ENCODE measurements around the gene NF1. TPM values are rescaled to one million over a fixed set of nuclear protein-coding genes. Genes with fewer than 3 reads are reported as not detected.
"Not testable (repeated sequence)": the region's sequence is repeated elsewhere in the genome, so short reads cannot be mapped to it uniquely, and the experiment has no call there.

NF1 gene
- total RNA-seq, 4 donors from 2014 or later: 23.6 to 47.3 (median 32.0) TPM

DNA sequence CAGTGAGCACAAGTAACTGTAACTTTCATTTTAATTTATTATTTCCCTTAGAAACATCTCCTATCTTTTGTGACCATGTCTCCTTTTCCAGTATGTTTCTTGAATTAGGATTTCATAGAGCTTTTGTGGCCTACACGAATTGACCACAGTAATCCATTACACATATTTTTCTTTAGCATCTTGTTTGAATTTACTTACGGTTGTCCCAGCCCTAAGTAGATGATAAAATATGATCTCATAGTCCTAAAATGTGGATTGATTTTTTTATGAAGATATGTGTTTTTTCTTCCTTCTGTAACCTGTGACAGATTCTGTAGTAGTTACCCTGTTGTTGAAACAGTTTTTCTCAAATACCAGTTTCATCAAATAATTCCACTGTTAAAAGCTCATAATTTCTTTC is 61.5 kb downstream of the NF1 start:
- Histone ChIP-seq H3K4me3 (no peak overlapping the region), H3K27ac (no peak overlapping the region), H3K9me3 (no peaks in the 10 kb centered on the region), H3K36me3 (peaks cover 0 to 20% of the 10 kb centered on the region in 2 donors), H3K27me3 (no peaks in the 10 kb centered on the region), H3K4me1 (no peaks in the 10 kb centered on the region)
- no peak for ATAC-seq
- in situ Hi-C loops (cut with MboI; ENCODE audit: low sequenced_read_pairs in 4 of 4) (no loop called here), intact Hi-C loops (cut with DNase I; ENCODE audit: low total_unique reads) (no loop called here)
- no peak for DNase-seq
- TF ChIP-seq CTCF (IDR thresholded peaks at IDR 0.05 in 4 of 5, conservative IDR thresholded peaks at IDR 0.05 in 1 of 5): no peak
- no peak for TF ChIP-seq POLR2A (IDR thresholded peaks at IDR 0.05)

GRCh38 chr17:31156864-31157263 is 62.1 kb downstream of the NF1 start:
- H3K27ac ChIP-seq; H3K4me3 ChIP-seq; intact Hi-C loops (cut with DNase I; ENCODE audit: low total_unique reads); in situ Hi-C loops (cut with MboI; ENCODE audit: low sequenced_read_pairs in 4 of 4); ATAC-seq; DNase-seq; H3K4me1 ChIP-seq; H3K27me3 ChIP-seq; H3K9me3 ChIP-seq: not testable (repeated sequence)
- peaks cover 0 to 20% of the 10 kb centered on the region in 2 donors for H3K36me3 ChIP-seq

- ATAC-seq (no peak), DNase-seq (no peak)
- no peak overlapping the region for H3K27ac ChIP-seq
- H3K27me3 ChIP-seq: no peaks in the 10 kb centered on the region
- TF ChIP-seq POLR2A (IDR thresholded peaks at IDR 0.05): no peak
- TF ChIP-seq CTCF (IDR thresholded peaks at IDR 0.05 in 4 of 5, conservative IDR thresholded peaks at IDR 0.05 in 1 of 5): no peak
- H3K4me1 ChIP-seq: no peaks in the 10 kb centered on the region
- in situ Hi-C loops (cut with MboI; ENCODE audit: low sequenced_read_pairs in 4 of 4): no loop called here
- no peaks in the 10 kb centered on the region for H3K9me3 ChIP-seq
- no peak overlapping the region for H3K4me3 ChIP-seq
- H3K36me3 ChIP-seq: peaks cover 0 to 26% of the 10 kb centered on the region in 2 donors
- intact Hi-C loops (cut with DNase I; ENCODE audit: low total_unique reads): no loop called here
These were observed 64.1 kb downstream of the NF1 start for GRCh38 chr17:31158746-31159377.

DNA sequence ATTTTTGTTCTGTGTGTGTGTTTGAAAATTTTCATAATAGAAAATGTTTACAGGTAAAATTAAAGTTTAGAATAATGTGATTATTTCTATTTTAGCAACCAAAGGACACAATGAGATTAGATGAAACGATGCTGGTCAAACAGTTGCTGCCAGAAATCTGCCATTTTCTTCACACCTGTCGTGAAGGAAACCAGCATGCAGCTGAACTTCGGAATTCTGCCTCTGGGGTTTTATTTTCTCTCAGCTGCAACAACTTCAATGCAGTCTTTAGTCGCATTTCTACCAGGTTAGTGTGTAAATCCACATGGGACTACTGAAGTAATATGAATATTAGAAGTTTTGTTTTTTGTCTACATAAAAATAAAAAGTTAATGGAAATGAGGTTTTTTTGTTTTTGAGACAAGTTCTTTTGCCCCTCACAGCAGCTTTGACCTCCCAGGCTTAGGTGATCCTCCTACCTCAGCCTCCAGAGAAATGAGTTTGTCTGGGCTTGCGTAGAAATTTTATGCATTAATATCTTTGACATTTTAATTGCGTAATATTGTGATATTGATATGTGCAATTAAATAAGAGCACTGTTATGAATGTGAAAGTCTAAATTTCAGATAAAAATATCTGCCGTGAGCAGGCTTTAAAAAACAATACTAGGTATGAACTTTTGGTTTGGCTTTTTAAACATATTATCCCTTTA is 68.5 kb downstream of the NF1 start:
- ATAC-seq (no peak), DNase-seq (no peak)
- no peaks in the 10 kb centered on the region for H3K4me1 ChIP-seq
- no peak overlapping the region for H3K4me3 ChIP-seq
- TF ChIP-seq CTCF (IDR thresholded peaks at IDR 0.05 in 4 of 5, conservative IDR thresholded peaks at IDR 0.05 in 1 of 5) (no peak), POLR2A (IDR thresholded peaks at IDR 0.05) (no peak)
- H3K36me3 ChIP-seq: peaks cover 0 to 12% of the 10 kb centered on the region in 2 donors
- no peaks in the 10 kb centered on the region for H3K27me3 ChIP-seq
- no peak overlapping the region for H3K27ac ChIP-seq
- intact Hi-C loops (cut with DNase I; ENCODE audit: low total_unique reads): no loop called here
- H3K9me3 ChIP-seq: no peaks in the 10 kb centered on the region
- in situ Hi-C loops (cut with MboI; ENCODE audit: low sequenced_read_pairs in 4 of 4): no loop called here

DNA sequence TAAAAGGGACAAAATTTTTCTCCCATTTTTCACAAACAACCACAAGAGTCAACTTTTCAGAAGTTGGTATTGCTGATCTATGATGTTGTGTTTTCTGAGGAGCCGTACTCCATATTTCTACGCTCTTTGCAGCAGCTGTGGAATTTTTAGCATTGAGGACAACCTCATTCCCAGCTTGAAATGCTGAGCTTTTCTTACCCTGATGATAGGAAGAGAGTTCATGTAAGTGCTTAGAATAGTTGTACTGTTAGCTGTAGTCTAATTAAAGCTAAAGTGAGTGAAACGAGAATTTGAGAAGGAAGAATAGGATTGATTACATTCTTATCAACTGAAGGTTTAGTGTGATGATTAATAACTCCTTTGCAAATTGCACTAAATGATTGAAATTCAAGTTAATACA is 72.3 kb downstream of the NF1 start:
- TF ChIP-seq POLR2A (IDR thresholded peaks at IDR 0.05): no peak
- no peak for TF ChIP-seq CTCF (IDR thresholded peaks at IDR 0.05 in 4 of 5, conservative IDR thresholded peaks at IDR 0.05 in 1 of 5)
- H3K36me3 ChIP-seq: peaks cover 0 to 6% of the 10 kb centered on the region in 2 donors
- no peaks in the 10 kb centered on the region for H3K27me3 ChIP-seq
- in situ Hi-C loops (cut with MboI; ENCODE audit: low sequenced_read_pairs in 4 of 4) (no loop called here), intact Hi-C loops (cut with DNase I; ENCODE audit: low total_unique reads) (no loop called here)
- H3K9me3 ChIP-seq: no peaks in the 10 kb centered on the region
- H3K4me3 ChIP-seq: no peak overlapping the region
- no peaks in the 10 kb centered on the region for H3K4me1 ChIP-seq
- H3K27ac ChIP-seq: no peak overlapping the region
- no peak for ATAC-seq
- no peak for DNase-seq
